ENCODE measurements around the gene EBLN1.

DNA sequence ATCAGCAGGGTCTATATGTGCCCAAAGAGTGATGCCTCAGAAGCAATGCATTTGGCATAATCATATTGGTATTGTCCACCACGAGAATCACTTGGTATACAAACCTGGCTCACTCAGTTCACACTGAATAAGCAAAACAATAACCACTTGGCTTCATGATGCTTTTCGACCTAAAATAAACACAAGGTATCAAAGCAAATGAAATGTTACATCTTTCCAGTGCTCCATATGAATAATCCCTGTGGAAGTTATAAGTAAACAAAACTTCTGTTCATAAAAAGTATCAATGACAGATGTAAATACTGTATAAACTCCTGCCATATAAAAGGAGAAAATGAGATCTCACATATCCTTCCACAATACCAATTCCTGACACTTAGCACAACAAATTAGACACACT, 29.8 kb upstream of the EBLN1 start:
- no peak for TF ChIP-seq POLR2A (conservative IDR thresholded peaks at IDR 0.05)
- TF ChIP-seq, protein P1, sequence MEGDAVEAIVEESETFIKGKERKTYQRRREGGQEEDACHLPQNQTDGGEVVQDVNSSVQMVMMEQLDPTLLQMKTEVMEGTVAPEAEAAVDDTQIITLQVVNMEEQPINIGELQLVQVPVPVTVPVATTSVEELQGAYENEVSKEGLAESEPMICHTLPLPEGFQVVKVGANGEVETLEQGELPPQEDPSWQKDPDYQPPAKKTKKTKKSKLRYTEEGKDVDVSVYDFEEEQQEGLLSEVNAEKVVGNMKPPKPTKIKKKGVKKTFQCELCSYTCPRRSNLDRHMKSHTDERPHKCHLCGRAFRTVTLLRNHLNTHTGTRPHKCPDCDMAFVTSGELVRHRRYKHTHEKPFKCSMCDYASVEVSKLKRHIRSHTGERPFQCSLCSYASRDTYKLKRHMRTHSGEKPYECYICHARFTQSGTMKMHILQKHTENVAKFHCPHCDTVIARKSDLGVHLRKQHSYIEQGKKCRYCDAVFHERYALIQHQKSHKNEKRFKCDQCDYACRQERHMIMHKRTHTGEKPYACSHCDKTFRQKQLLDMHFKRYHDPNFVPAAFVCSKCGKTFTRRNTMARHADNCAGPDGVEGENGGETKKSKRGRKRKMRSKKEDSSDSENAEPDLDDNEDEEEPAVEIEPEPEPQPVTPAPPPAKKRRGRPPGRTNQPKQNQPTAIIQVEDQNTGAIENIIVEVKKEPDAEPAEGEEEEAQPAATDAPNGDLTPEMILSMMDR (IDR thresholded peaks at IDR 0.05 in 2 of 3, conservative IDR thresholded peaks at IDR 0.05 in 1 of 3; ENCODE audit: insufficient read depth in 2 of 3, low read depth in 1 of 3, low read length in 3 of 3) = no peak
- TF ChIP-seq, protein P2, sequence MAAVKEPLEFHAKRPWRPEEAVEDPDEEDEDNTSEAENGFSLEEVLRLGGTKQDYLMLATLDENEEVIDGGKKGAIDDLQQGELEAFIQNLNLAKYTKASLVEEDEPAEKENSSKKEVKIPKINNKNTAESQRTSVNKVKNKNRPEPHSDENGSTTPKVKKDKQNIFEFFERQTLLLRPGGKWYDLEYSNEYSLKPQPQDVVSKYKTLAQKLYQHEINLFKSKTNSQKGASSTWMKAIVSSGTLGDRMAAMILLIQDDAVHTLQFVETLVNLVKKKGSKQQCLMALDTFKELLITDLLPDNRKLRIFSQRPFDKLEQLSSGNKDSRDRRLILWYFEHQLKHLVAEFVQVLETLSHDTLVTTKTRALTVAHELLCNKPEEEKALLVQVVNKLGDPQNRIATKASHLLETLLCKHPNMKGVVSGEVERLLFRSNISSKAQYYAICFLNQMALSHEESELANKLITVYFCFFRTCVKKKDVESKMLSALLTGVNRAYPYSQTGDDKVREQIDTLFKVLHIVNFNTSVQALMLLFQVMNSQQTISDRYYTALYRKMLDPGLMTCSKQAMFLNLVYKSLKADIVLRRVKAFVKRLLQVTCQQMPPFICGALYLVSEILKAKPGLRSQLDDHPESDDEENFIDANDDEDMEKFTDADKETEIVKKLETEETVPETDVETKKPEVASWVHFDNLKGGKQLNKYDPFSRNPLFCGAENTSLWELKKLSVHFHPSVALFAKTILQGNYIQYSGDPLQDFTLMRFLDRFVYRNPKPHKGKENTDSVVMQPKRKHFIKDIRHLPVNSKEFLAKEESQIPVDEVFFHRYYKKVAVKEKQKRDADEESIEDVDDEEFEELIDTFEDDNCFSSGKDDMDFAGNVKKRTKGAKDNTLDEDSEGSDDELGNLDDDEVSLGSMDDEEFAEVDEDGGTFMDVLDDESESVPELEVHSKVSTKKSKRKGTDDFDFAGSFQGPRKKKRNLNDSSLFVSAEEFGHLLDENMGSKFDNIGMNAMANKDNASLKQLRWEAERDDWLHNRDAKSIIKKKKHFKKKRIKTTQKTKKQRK (IDR thresholded peaks at IDR 0.05; ENCODE audit: borderline replicate concordance, low read depth, low read length) = no peak

Measured in K562 (cell line).